SKM-1 (cell line): ENCODE measurements around the gene PRKCQ.

Experiments
- DNase-seq: peaks from one replicate; lab custom pipeline; 2025; ENCODE audit not compliant: unreplicated experiment; lab: John Stamatoyannopoulos, UW

Gene PRKCQ

GRCh38 chr10:6579904-6580278, at the start of gene PRKCQ:
TSS of gene PRKCQ (minus strand) at chr10:6580276. CDS start at chr10:6515135, 65,141 bp downstream.
- DNase-seq, result no peak

- DNase-seq, result no peak
Observed at GRCh38 chr10:6625428-6625827, 45.4 kb upstream of the PRKCQ start.

DNA sequence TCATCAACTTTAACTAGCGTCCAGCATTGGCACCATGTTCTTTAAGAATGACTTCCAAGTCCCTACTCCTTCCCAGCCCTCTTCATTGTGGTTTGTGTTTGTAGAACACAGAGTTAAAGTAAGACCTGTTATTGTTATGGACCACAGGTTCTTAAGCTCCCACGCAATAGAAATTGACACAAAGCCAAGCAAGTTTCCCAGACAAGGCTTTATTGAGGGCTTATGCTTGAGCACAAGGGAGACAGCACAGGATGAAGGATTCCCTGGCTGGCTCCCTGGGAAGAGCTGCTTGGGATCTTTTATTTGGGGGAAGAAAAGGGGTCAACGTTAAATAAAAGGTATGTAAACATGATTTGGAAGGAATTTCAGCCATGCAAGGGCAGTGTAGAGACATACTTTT, 44.3 kb upstream of the PRKCQ start:
- no peak for DNase-seq

DNA sequence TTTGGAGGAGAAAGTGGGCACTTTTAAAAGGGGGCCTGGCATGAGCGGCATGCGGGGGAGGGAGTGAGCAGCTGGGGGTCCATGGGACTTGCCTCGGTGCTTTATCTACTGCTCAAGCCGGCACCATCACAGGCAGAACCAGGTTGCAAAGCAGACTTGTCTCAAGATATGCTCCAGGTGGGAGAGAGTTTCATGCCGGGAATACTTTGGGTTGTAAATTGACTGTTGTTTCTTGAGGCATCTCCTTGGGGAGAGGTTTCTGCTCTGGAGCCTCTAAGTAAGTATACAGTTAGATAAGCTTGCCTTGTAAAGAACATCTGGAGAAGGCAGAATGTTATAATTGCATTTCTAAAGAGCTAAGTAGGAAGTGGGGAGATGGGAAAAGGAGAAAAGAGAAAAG, 42.8 kb upstream of the PRKCQ start:
- no peak for DNase-seq

DNA sequence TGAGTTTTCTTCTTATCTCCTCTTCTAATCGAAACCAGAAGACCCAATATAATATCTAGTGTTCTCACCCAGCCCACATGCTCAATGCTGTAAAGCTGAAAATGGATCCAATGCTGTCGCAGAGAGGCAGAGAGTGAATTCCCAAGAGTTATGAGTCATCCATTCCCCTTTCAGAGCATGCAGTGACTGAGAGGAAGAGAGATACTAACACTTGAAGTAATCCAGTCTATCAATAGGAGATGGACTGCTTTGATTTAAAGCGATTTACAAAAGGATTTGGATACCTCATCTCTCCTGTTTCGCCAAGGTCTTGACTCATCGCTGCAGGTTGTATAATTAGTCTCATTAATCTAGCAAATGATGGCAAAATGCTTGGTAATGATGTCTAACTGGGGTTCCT, 41.5 kb upstream of the PRKCQ start:
- no peak for DNase-seq

DNA sequence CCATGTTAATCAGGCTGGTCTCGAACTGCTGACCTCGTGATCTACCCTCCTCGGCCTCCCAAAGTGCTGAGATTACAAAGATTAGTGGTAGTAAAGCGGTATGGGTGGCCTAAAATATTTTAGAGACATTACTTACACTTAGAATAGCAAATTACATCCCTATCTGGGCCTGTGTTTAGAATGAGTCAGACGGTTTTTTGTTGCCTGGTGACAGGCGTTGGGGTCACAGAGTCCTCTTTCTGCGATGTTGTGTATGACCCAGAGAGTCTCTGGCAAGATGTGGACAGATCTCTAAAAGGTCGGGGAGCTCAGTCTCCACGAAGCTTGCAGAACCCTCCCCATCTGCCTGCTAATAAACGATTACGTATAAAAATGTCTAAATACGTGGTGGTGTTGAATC, 39.6 kb upstream of the PRKCQ start:
- no peak for DNase-seq

- DNase-seq, result no peak
Observed at GRCh38 chr10:6618340-6618739, 38.3 kb upstream of the PRKCQ start.

DNA sequence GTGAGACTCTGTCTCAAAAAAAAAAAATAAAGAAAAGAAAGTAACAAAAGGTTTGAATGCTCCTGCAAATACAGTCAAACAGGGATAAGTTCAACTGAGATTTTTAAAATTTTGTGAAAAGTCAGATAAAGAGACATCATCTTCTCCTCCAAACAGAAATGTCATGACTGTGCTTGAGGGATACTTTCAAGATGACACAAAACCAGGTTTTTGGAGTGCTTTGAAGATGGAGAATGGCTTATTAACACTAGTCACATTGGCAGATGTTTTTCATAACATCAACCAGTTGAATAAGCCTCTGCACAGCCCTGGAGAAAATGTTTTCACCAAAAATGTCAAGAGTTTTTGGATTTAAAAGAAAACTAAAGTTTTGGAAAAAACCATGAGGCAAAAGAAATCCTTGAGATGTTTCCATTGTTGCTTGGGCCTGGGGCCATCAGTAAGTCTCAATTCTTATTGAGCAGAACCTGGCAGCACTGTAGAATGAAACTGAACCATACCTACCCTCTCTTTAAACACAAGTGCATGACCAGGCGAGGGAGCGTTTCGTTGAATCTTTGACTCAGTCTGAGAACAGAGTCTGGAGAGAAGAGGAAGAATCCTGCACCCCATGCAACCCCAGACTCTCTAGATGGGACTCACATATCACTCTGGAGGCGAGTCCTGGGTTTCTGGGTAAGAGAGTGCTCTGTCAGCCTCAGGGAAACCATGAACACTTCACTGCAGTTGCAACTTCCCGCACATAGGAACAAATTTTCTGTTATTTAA, 37.4 kb upstream of the PRKCQ start:
- no peak for DNase-seq

- DNase-seq, result no peak
Observed at GRCh38 chr10:6615971-6616370, 35.9 kb upstream of the PRKCQ start.

GRCh38 chr10:6612371-6612770, 32.3 kb upstream of the PRKCQ start:
- no peak for DNase-seq

GRCh38 chr10:6610647-6611046, 30.6 kb upstream of the PRKCQ start:
- no peak for DNase-seq

DNA sequence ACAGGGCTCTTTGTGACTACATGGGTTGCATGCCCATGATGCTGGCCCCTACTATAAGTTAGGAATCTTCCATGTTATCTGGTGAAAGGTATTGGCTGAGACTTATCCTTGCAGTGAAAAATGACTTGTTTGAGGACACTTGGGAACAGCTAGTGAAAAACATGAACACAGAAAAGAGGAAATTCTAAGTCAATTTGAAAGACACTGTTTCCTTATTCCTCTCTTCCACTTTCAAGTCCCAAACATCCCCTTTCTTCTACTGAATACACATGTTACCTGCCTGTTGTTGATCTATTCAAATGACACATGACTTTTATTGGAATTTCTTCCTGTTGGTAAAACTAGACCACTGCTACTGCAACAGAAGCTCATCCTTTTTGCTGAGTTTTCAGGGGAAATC, 29.5 kb upstream of the PRKCQ start:
- no peak for DNase-seq

GRCh38 chr10:6607778-6608177, 27.7 kb upstream of the PRKCQ start:
- DNase-seq, result no peak

GRCh38 chr10:6607182-6607581, 27.1 kb upstream of the PRKCQ start:
- DNase-seq, result no peak

DNA sequence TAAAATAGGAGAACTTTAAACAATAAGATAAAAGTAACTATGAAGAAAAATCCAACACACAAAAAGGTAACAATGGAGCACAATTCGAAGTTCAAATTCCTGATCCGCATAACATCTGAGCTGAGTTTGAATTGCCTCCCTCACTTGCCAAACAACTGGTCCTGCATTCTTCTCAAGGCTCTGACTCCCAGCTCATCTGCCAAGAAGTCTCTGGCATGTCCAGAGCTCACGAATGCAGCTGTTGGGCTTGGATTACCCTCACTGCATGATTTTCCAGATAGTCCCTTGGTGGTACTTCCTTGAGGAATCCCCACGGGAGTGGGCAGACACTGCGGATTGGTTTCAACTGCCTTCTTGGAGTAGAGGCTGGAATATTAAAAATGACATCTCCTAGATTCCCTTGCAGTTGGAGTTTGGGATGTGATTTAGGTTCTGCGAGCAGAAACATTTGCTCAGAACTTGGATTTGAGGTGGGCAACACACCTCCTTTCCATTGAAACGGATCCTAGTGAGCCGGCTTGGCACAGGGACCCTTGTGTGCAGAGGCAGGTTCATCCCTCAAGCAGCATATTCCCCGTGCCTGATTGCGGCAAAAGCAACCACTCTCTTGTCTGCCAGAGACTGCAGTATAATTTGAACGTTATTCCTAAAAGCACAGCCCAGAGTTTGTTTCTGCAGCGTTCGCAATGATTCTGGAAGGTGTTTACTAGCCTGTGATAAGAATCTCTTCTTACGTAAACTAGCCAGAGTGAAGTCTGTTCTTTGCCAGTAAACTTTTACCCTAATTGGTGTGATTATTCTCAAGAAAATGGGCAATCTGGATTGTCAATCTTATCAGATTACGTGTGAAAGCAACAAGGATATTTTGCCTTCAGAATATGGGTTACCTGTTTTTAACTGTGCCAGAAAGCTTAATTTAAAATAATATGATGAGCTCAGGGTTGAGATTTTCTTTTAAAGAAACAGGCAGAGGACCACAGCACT, 23.4 kb upstream of the PRKCQ start:
- DNase-seq, result no peak

DNA sequence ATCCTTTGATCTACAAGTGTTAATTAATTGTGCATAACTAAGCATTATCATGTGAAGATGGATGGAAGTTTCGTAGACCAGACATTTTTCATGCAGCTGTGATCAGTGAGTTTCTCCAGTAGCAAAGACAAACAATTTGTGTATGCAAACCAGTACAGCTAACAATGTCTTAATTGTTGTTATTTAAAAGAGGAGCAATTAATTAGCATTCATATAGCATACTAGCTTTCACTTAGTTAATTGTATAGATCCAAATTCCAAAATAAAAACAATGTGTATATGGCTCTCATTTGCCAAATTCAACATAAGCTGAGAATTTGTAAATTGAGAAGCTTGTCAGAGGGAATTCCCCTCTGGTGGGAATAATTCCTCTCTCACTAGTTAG, 22.6 kb upstream of the PRKCQ start:
- no peak for DNase-seq

DNA sequence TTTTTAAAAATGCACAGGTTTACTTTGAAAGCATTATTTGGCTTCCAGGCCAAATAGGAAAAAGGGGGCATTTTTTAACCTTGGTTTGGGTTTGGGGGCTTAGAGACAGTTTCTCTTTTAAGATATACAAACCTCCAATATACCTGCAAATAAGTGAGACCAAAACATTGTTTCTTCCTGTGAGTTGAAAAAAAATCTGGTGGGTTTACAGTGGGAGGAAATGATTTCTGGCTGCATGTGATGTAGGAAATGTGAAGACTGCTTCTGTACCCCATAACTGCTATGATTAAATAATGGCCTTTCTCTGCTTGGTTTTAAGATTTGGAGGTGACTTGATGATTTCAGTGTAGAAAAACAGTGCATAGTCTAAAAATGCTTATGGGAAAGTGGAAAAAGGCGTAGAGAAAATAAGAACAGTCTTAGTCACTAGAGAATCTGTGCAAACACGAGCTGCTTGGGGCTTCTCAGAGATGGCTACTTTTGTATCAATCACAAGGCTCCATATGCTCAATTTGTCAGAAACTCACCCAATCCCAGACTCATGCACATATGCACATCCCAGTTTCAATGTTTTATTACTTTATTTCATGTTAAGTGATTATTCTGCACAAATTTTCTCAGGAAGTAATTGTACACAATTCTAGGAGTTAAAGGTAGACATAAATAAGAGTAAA, 22.1 kb upstream of the PRKCQ start:
- no peak for DNase-seq

- DNase-seq, result no peak
Observed at GRCh38 chr10:6601246-6601805, 21.2 kb upstream of the PRKCQ start.

DNA sequence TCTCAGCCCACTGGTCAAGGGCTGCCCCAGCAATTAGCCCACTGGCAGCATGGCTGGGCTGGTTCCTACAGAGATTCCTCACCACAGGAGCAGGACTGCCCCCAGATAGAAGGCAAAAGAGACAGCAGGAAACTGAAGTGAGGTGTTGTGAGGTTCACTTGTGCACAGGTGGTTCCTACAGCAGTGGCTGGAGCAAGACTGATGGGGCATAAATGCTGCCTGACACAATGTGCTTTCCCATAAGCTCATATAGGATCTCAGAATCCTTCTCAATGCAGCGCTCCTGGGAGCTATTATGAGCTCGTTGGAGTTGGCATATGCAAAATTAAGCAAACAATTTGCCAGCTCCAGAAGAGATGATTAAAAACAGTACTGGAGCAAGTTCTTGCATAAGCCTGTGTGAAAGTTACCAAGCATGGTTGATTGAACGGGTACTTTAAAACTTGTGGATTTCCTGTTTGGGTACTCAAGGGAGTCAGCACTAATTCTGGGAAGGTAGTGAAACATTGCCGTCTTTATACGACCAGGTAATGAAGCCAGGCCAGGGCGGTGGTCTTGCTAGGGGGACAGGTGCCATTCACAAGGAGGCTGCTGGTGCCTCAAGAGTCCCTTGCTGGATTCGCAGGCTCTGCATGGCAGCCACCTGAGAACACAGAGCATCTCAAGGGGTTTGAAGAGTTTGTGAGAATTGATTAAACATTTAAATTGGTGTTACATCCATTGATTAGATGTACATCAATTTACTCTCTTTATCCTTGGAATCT, 20.3 kb upstream of the PRKCQ start:
- DNase-seq, result no peak

DNA sequence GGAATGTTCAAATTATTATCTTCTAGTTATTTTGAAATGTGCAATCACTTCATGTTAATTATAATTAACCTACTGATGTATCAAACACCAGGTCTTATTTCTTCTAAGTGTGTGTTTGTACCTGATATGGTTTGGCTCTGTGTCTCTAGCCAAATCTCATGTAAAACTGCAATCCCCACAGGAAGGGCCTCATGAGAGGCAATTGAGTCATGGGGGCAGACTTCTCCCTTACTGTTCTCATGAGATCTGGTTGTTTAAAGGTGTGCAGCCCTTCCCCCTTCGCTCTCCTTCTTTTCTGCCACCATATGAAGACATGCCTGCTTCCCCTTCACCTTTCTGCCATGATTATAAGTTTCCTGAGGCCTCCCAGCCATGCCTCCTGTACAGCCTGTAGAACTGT, 18.6 kb upstream of the PRKCQ start:
- no peak for DNase-seq

DNA sequence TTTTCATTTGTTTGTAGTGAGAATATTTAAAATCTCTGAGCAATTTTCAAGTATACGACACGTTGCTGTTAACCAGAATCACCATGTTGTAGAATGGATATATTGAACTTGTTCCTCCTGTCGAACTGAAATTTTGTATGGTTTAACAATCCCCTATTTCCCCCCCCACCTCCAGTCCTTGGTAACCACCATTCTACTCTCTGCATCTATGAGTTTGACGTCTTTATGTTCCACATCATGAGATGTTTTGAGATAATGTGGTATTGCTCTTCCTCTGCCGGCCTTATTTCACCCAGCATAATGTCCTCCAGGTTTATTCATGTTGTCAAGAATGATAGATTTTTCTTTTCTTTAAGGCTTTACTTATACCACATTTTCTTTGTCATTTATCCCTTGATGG, 17.4 kb upstream of the PRKCQ start:
- DNase-seq, result no peak
